Keratinocyte (primary cell): Measurements from ENCODE around the gene BMP8B.

Source experiments
- EZH2 ChIP-seq: IDR thresholded peaks from one replicate; pipeline ENCODE4 v1.6.1; 2012; ENCODE audit warnings: inconsistent platforms, mild to moderate bottlenecking, low read length, moderate library complexity
- TF ChIP-seq, protein P1 (sequence below), 3 experiments: IDR thresholded peaks in 1 of 3; conservative IDR thresholded peaks in 1 of 3; optimal IDR thresholded peaks in 1 of 3; 2 replicates in 2 of 3; 3 replicates in 1 of 3; pipeline versions ENCODE3 to v1.5.1; 2011; ENCODE audit warnings: low read length in 3 of 3, mild to moderate bottlenecking in 3 of 3, moderate library complexity in 2 of 3, control low read depth in 1 of 3, inconsistent platforms in 1 of 3; ENCODE audit not compliant: insufficient read depth in 2 of 3; ENCODE audit errors: extremely low read depth in 1 of 3

DNA sequence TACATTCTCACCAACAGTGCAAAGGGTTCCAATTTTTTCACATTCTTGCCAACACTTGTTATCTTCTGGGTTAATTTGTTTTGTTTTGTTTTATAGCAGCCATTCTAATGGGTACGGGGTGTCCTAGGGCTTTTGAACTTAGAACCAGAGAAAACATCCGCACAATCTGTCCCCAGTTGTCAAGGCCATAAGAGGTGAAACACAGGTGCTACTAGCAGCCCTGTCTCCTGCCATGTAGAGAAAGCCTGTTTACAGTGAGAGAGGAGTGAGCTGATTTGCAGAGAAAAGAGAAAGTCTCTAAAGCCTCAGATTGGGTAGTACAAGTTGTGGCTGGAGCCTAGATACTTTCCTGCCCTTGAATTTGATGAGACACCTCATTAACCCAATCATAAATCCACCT, 46.4 kb upstream of the BMP8B start:
- TF ChIP-seq, protein P1, sequence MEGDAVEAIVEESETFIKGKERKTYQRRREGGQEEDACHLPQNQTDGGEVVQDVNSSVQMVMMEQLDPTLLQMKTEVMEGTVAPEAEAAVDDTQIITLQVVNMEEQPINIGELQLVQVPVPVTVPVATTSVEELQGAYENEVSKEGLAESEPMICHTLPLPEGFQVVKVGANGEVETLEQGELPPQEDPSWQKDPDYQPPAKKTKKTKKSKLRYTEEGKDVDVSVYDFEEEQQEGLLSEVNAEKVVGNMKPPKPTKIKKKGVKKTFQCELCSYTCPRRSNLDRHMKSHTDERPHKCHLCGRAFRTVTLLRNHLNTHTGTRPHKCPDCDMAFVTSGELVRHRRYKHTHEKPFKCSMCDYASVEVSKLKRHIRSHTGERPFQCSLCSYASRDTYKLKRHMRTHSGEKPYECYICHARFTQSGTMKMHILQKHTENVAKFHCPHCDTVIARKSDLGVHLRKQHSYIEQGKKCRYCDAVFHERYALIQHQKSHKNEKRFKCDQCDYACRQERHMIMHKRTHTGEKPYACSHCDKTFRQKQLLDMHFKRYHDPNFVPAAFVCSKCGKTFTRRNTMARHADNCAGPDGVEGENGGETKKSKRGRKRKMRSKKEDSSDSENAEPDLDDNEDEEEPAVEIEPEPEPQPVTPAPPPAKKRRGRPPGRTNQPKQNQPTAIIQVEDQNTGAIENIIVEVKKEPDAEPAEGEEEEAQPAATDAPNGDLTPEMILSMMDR (optimal IDR thresholded peaks at IDR 0.05 in 1 of 3, IDR thresholded peaks at IDR 0.05 in 1 of 3, conservative IDR thresholded peaks at IDR 0.05 in 1 of 3; ENCODE audit: extremely low read depth in 1 of 3, insufficient read depth in 2 of 3, low read length in 3 of 3) = no peak
- no peak for TF ChIP-seq EZH2
